Measurements from ENCODE around the gene ZNF107. TPM values are rescaled to one million over a fixed set of nuclear protein-coding genes. Genes with fewer than 3 reads are reported as not detected.

ZNF107 gene
- total and polyA plus RNA-seq, 2 donors (not counting 3 experiments of a cell fraction or from before 2014, with no cell fraction given) = 0.77 to 5.8 TPM

GRCh38 chr7:64667311-64667710, 1.4 kb downstream of the ZNF107 start:
- no TSS peak for BruUV-seq (replicated peaks)
- ChIA-PET POLR2A (no interaction called here), CTCF (no interaction called here)
- Histone ChIP-seq H3K4me2 (ENCODE audit: insufficient read depth, low read length) (no peak overlapping the region), H3K4me1 (ENCODE audit: control insufficient read depth, extremely low read depth, insufficient read depth, low read length) (peaks cover 8% of the 10 kb centered on the region), H3K9me3 (replicated peaks; ENCODE audit: control insufficient read depth, insufficient read depth, low read length) (no peaks in the 10 kb centered on the region), H4K20me1 (replicated peaks; ENCODE audit: control insufficient read depth, extremely low read depth, insufficient read depth, low read length) (no peaks in the 10 kb centered on the region), H3K9ac (replicated peaks; ENCODE audit: extremely low read depth, insufficient read depth, low read length) (no peak overlapping the region), H3K9me1 (replicated peaks; ENCODE audit: control insufficient read depth, extremely low read depth, insufficient read depth, low read length) (no peaks in the 10 kb centered on the region), H3K4me3 (replicated peaks in 1 of 3; ENCODE audit: insufficient read depth in 1 of 3, low read depth in 1 of 3, low read length in 3 of 3) (no peak overlapping the region), H3K27ac (ENCODE audit: insufficient read depth, low read depth, low read length) (no peak overlapping the region), H3K36me3 (ENCODE audit: control insufficient read depth in 2 of 2, extremely low read depth in 1 of 2, insufficient read depth in 2 of 2, low read length in 2 of 2) (peaks cover 0 to 6% of the 10 kb centered on the region in 2 experiments), H3K27me3 (ENCODE audit: control insufficient read depth in 2 of 2, insufficient read depth in 2 of 2, low read length in 2 of 2) (no peaks in the 10 kb centered on the region), H3K79me2 (ENCODE audit: control insufficient read depth, insufficient read depth, low read length) (peaks cover 29% of the 10 kb centered on the region), H2AFZ (ENCODE audit: low read depth, low read length) (no peak overlapping the region)
- intact Hi-C loops (cut with micrococcal nuclease) = no loop called here
- dilution Hi-C loops (cut with MboI; ENCODE audit: extremely low pct_ligation_motif_present, low sequenced_read_pairs) = no loop called here
- DNase-seq (ENCODE audit: low read depth, low spot score) (no peak), FAIRE-seq (no peak)
- TF ChIP-seq, protein P1, sequence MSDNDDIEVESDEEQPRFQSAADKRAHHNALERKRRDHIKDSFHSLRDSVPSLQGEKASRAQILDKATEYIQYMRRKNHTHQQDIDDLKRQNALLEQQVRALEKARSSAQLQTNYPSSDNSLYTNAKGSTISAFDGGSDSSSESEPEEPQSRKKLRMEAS (IDR thresholded peaks at IDR 0.05; ENCODE audit: insufficient read depth, insufficient read length) = no peak
- no peak for TF ChIP-seq JUN (IDR thresholded peaks at IDR 0.05; ENCODE audit: borderline replicate concordance, insufficient read depth, insufficient read length, low read depth)
- TF ChIP-seq EZH2 (IDR thresholded peaks at IDR 0.05; ENCODE audit: borderline replicate concordance, low read depth, low read length, severe bottlenecking) = no peak
- TF ChIP-seq, protein P2, sequence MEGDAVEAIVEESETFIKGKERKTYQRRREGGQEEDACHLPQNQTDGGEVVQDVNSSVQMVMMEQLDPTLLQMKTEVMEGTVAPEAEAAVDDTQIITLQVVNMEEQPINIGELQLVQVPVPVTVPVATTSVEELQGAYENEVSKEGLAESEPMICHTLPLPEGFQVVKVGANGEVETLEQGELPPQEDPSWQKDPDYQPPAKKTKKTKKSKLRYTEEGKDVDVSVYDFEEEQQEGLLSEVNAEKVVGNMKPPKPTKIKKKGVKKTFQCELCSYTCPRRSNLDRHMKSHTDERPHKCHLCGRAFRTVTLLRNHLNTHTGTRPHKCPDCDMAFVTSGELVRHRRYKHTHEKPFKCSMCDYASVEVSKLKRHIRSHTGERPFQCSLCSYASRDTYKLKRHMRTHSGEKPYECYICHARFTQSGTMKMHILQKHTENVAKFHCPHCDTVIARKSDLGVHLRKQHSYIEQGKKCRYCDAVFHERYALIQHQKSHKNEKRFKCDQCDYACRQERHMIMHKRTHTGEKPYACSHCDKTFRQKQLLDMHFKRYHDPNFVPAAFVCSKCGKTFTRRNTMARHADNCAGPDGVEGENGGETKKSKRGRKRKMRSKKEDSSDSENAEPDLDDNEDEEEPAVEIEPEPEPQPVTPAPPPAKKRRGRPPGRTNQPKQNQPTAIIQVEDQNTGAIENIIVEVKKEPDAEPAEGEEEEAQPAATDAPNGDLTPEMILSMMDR (IDR thresholded peaks at IDR 0.05; ENCODE audit: extremely low read depth in 1 of 2, insufficient read depth in 1 of 2, low read depth in 1 of 2, low read length in 2 of 2) = no peak
- TF ChIP-seq POLR2AphosphoS5 (IDR thresholded peaks at IDR 0.05; ENCODE audit: insufficient read depth, low read depth, low read length) = no peak
- no peak for TF ChIP-seq GATA2 (IDR thresholded peaks at IDR 0.05; ENCODE audit: insufficient read depth, insufficient read length, low read depth, low read length)
- TF ChIP-seq FOS (IDR thresholded peaks at IDR 0.05; ENCODE audit: borderline replicate concordance, insufficient read depth, low read length) = no peak
- no peak for TF ChIP-seq MYC (IDR thresholded peaks at IDR 0.05; ENCODE audit: low read depth, low read length)
- no peak for TF ChIP-seq POLR2A (IDR thresholded peaks at IDR 0.05; ENCODE audit: low read depth, low read length)
